WTC11 (cell line): ENCODE results near the gene RAMACL.

ENCODE experiments used
- GABPB1 ChIP-seq: sonication (generic); formaldehyde crosslinking; IDR thresholded peaks from 2 replicates; pipeline ENCODE4 v1.8.1; 2023; ENCODE audit warnings: mild to moderate bottlenecking, missing genetic modification reagents
- JUN ChIP-seq: sonication (generic); formaldehyde crosslinking; IDR thresholded peaks from 2 replicates; pipeline ENCODE4 v1.8.0; 2023; ENCODE audit warnings: mild to moderate bottlenecking, missing genetic modification reagents
- ZBTB21 ChIP-seq: sonication (generic); formaldehyde crosslinking; IDR thresholded peaks from 2 replicates; pipeline ENCODE4 v1.8.1; 2023; ENCODE audit warnings: mild to moderate bottlenecking, missing genetic modification reagents, borderline replicate concordance
- ZNF416 ChIP-seq: fragments of 250-450 bp; sonication (Bioruptor Pico); IDR thresholded peaks from 2 replicates; pipeline ENCODE4 v1.9.0; 2021; ENCODE audit warnings: mild to moderate bottlenecking, inconsistent platforms
- TF ChIP-seq, protein P1 (sequence below): fragments of 200-600 bp; IDR thresholded peaks from 2 replicates; pipeline ENCODE4 v1.8.0; 2022; ENCODE audit warnings: antibody characterized with exemption
- TF ChIP-seq, protein P2 (sequence below): sonication (generic); formaldehyde crosslinking; IDR thresholded peaks from 2 replicates; pipeline ENCODE4 v1.8.1; 2023; ENCODE audit warnings: mild to moderate bottlenecking, moderate library complexity, missing genetic modification reagents
- TF ChIP-seq, protein P3 (sequence below): fragments of 250-450 bp; sonication (Bioruptor Pico); IDR thresholded peaks from 2 replicates; pipeline ENCODE4 v1.8.0; 2021; ENCODE audit warnings: mild to moderate bottlenecking
- TF ChIP-seq, protein P4 (sequence below): sonication (generic); formaldehyde crosslinking; IDR thresholded peaks from 2 replicates; pipeline ENCODE4 v1.8.1; 2023; ENCODE audit warnings: mild to moderate bottlenecking, missing genetic modification reagents, borderline replicate concordance

DNA sequence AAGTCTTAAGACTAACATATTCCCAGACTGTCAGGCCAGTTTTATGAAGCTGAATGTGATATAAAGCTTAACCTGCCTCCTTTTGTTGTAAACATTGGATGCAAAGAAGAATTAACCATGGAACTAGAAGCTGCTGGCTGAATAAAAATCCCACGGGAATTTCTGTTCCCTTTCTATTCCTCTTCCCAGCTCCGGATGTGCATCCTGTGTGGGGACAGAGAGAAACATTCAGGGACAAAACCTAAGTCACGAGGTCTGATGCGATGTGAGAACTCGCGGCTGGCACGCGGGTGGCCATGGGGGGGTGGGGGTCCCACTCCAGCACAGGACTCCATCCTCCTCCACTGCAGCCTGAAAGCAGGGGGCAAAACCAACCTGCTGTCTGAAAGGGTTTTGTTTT is 32.2 kb downstream of the RAMACL start:
- TF ChIP-seq, protein P1, sequence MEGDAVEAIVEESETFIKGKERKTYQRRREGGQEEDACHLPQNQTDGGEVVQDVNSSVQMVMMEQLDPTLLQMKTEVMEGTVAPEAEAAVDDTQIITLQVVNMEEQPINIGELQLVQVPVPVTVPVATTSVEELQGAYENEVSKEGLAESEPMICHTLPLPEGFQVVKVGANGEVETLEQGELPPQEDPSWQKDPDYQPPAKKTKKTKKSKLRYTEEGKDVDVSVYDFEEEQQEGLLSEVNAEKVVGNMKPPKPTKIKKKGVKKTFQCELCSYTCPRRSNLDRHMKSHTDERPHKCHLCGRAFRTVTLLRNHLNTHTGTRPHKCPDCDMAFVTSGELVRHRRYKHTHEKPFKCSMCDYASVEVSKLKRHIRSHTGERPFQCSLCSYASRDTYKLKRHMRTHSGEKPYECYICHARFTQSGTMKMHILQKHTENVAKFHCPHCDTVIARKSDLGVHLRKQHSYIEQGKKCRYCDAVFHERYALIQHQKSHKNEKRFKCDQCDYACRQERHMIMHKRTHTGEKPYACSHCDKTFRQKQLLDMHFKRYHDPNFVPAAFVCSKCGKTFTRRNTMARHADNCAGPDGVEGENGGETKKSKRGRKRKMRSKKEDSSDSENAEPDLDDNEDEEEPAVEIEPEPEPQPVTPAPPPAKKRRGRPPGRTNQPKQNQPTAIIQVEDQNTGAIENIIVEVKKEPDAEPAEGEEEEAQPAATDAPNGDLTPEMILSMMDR = no peak
- TF ChIP-seq JUN (CRISPR knock-in tag) (no peak), GABPB1 (CRISPR knock-in tag) (no peak), ZBTB21 (CRISPR knock-in tag) (no peak), ZNF416 (CRISPR knock-in tag) (no peak)
- TF ChIP-seq, protein P2, sequence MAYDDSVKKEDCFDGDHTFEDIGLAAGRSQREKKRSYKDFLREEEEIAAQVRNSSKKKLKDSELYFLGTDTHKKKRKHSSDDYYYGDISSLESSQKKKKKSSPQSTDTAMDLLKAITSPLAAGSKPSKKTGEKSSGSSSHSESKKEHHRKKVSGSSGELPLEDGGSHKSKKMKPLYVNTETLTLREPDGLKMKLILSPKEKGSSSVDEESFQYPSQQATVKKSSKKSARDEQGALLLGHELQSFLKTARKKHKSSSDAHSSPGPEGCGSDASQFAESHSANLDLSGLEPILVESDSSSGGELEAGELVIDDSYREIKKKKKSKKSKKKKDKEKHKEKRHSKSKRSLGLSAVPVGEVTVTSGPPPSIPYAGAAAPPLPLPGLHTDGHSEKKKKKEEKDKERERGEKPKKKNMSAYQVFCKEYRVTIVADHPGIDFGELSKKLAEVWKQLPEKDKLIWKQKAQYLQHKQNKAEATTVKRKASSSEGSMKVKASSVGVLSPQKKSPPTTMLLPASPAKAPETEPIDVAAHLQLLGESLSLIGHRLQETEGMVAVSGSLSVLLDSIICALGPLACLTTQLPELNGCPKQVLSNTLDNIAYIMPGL (CRISPR knock-in tag) = no peak
- TF ChIP-seq, protein P3, sequence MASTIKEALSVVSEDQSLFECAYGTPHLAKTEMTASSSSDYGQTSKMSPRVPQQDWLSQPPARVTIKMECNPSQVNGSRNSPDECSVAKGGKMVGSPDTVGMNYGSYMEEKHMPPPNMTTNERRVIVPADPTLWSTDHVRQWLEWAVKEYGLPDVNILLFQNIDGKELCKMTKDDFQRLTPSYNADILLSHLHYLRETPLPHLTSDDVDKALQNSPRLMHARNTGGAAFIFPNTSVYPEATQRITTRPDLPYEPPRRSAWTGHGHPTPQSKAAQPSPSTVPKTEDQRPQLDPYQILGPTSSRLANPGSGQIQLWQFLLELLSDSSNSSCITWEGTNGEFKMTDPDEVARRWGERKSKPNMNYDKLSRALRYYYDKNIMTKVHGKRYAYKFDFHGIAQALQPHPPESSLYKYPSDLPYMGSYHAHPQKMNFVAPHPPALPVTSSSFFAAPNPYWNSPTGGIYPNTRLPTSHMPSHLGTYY (CRISPR knock-in tag) = no peak
- TF ChIP-seq, protein P4, sequence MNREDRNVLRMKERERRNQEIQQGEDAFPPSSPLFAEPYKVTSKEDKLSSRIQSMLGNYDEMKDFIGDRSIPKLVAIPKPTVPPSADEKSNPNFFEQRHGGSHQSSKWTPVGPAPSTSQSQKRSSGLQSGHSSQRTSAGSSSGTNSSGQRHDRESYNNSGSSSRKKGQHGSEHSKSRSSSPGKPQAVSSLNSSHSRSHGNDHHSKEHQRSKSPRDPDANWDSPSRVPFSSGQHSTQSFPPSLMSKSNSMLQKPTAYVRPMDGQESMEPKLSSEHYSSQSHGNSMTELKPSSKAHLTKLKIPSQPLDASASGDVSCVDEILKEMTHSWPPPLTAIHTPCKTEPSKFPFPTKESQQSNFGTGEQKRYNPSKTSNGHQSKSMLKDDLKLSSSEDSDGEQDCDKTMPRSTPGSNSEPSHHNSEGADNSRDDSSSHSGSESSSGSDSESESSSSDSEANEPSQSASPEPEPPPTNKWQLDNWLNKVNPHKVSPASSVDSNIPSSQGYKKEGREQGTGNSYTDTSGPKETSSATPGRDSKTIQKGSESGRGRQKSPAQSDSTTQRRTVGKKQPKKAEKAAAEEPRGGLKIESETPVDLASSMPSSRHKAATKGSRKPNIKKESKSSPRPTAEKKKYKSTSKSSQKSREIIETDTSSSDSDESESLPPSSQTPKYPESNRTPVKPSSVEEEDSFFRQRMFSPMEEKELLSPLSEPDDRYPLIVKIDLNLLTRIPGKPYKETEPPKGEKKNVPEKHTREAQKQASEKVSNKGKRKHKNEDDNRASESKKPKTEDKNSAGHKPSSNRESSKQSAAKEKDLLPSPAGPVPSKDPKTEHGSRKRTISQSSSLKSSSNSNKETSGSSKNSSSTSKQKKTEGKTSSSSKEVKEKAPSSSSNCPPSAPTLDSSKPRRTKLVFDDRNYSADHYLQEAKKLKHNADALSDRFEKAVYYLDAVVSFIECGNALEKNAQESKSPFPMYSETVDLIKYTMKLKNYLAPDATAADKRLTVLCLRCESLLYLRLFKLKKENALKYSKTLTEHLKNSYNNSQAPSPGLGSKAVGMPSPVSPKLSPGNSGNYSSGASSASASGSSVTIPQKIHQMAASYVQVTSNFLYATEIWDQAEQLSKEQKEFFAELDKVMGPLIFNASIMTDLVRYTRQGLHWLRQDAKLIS (CRISPR knock-in tag) = no peak
